Thyroid gland (tissue), 4 donors: Measurements from ENCODE around the gene OR4D5.

ENCODE experiments used
- POLR2A ChIP-seq, 2 donors: fragments of 450-650 bp; IDR thresholded peaks; one replicate each; pipeline ENCODE4 v1.6.1; 2017; ENCODE audit warnings: antibody characterized with exemption in 2 of 2, mild to moderate bottlenecking in 2 of 2, moderate library complexity in 1 of 2
- TF ChIP-seq, protein P1 (sequence below), 6 experiments: fragments of 200-600 bp in 3 of 6; fragments of 450-650 bp in 3 of 6; sonication (generic) in 3 of 6; IDR thresholded peaks; one replicate each; pipeline ENCODE4 v1.5.1; 2016 to 2019; ENCODE audit warnings: antibody characterized with exemption in 6 of 6, mild to moderate bottlenecking in 2 of 6, inconsistent platforms in 1 of 6, moderate library complexity in 1 of 6

DNA sequence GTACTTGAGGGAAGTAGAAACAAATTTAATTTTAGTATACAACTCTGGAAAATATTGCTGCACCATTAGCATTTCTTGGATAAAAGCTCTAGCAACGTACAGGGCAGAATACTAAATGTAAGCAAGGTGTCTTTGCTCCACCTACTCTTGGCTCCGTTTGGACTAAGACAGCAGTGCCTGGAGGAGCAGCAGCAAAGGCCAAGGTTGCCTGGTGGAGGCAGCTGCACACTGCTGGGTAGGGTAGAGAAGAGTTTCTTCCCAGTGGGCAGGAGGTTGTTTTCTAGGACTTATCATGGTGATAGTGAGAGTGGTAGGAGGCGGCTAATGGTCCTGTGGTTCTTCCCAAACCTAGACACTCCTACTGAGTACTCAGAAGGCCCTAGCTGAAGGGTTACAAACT is 39.6 kb upstream of the OR4D5 start:
- TF ChIP-seq, protein P1, sequence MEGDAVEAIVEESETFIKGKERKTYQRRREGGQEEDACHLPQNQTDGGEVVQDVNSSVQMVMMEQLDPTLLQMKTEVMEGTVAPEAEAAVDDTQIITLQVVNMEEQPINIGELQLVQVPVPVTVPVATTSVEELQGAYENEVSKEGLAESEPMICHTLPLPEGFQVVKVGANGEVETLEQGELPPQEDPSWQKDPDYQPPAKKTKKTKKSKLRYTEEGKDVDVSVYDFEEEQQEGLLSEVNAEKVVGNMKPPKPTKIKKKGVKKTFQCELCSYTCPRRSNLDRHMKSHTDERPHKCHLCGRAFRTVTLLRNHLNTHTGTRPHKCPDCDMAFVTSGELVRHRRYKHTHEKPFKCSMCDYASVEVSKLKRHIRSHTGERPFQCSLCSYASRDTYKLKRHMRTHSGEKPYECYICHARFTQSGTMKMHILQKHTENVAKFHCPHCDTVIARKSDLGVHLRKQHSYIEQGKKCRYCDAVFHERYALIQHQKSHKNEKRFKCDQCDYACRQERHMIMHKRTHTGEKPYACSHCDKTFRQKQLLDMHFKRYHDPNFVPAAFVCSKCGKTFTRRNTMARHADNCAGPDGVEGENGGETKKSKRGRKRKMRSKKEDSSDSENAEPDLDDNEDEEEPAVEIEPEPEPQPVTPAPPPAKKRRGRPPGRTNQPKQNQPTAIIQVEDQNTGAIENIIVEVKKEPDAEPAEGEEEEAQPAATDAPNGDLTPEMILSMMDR (IDR thresholded peaks at IDR 0.05), result no peak
- TF ChIP-seq POLR2A (IDR thresholded peaks at IDR 0.05), result no peak
